Lower leg skin (tissue), 3 donors: ENCODE results near the gene NOP9.

Source experiments
- POLR2A ChIP-seq, 2 donors: fragments of 450-650 bp; IDR thresholded peaks; one replicate each; pipeline ENCODE4 v1.6.1; 2016 to 2017; ENCODE audit warnings: antibody characterized with exemption in 2 of 2, mild to moderate bottlenecking in 1 of 2, moderate library complexity in 1 of 2
- TF ChIP-seq, protein P1 (sequence below), 3 donors: fragments of 450-650 bp; IDR thresholded peaks; one replicate each; pipeline ENCODE4 v1.5.1; 2016; ENCODE audit warnings: antibody characterized with exemption in 3 of 3, mild to moderate bottlenecking in 3 of 3, moderate library complexity in 2 of 3

DNA sequence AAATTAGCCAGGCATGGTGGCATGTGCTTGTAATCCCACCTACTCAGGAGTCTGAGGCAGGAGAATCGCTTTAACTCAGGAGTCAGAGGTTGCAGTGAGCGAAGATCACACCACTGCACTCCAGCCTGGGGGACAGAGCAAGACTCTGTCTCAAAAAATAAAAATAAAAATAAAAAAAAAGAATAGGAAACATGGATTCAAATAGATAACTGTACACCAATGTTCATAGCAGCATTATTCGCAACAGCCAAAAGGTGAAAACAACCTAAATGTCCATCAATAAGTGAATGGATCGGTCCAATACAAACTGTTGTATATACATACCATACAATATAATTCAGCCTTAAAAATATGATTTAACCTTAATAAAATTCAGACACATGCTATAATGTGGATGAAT lies 43.2 kb downstream of the NOP9 start:
- TF ChIP-seq, protein P1, sequence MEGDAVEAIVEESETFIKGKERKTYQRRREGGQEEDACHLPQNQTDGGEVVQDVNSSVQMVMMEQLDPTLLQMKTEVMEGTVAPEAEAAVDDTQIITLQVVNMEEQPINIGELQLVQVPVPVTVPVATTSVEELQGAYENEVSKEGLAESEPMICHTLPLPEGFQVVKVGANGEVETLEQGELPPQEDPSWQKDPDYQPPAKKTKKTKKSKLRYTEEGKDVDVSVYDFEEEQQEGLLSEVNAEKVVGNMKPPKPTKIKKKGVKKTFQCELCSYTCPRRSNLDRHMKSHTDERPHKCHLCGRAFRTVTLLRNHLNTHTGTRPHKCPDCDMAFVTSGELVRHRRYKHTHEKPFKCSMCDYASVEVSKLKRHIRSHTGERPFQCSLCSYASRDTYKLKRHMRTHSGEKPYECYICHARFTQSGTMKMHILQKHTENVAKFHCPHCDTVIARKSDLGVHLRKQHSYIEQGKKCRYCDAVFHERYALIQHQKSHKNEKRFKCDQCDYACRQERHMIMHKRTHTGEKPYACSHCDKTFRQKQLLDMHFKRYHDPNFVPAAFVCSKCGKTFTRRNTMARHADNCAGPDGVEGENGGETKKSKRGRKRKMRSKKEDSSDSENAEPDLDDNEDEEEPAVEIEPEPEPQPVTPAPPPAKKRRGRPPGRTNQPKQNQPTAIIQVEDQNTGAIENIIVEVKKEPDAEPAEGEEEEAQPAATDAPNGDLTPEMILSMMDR (IDR thresholded peaks at IDR 0.05): no peak
- TF ChIP-seq POLR2A (IDR thresholded peaks at IDR 0.05): no peak
